Measurements from ENCODE around the gene INPP5A. TPM values are rescaled to one million over a fixed set of nuclear protein-coding genes. Genes with fewer than 3 reads are reported as not detected.
"Not testable (repeated sequence)": the region's sequence is repeated elsewhere in the genome, so short reads cannot be mapped to it uniquely, and the experiment has no call there.

Gene INPP5A
- total RNA-seq, 2 donors from 2014 or later: 20.7 to 26.7 TPM

GRCh38 chr10:132796846-132797245, 259.3 kb downstream of the INPP5A start:
- H3K27ac Mint-ChIP-seq: no peak overlapping the region
- WGBS, 2 experiments (ENCODE audit: insufficient coverage in 1 of 2, insufficient read length in 1 of 2): 91% methylated on average over 15 to 21 of the region's 21 CpGs
- TF ChIP-seq CTCF (conservative IDR thresholded peaks at IDR 0.05): no peak
- no peaks in the 10 kb centered on the region for H3K4me1 ChIP-seq (ENCODE audit: control insufficient read depth, insufficient read depth, low read length)
- H3K27me3 ChIP-seq (ENCODE audit: control insufficient read depth, insufficient read depth, low read length, poor library complexity, severe bottlenecking): peaks cover under 1% of the 10 kb centered on the region
- no peaks in the 10 kb centered on the region for H3K9me3 ChIP-seq (ENCODE audit: control insufficient read depth, low read length)
- H3K9ac ChIP-seq (ENCODE audit: extremely low read depth, low read length, poor library complexity, severe bottlenecking): no peak overlapping the region
- no peaks in the 10 kb centered on the region for H3K4me1 Mint-ChIP-seq
- no peak overlapping the region for H3K4me3 Mint-ChIP-seq
- no peak overlapping the region for H3K27ac ChIP-seq (ENCODE audit: low read depth, low read length)
- H3K36me3 ChIP-seq (ENCODE audit: control insufficient read depth, insufficient read depth, low read length): no peaks in the 10 kb centered on the region
- no peaks in the 10 kb centered on the region for H3K36me3 Mint-ChIP-seq (ENCODE audit: low read depth)
- peaks cover 8% of the 10 kb centered on the region for H3K9me3 Mint-ChIP-seq
- H3K4me3 ChIP-seq (ENCODE audit: low read length): no peak overlapping the region
- no peak for DNase-seq
- peaks cover 5% of the 10 kb centered on the region for H3K27me3 Mint-ChIP-seq (ENCODE audit: insufficient read depth)

GRCh38 chr10:132797986-132798385, 260.4 kb downstream of the INPP5A start:
- DNase-seq; H3K4me1 Mint-ChIP-seq; H3K9me3 ChIP-seq (ENCODE audit: control insufficient read depth, low read length); H3K27me3 Mint-ChIP-seq (ENCODE audit: insufficient read depth); H3K4me3 Mint-ChIP-seq; H3K4me3 ChIP-seq (ENCODE audit: low read length); H3K27me3 ChIP-seq (ENCODE audit: control insufficient read depth, insufficient read depth, low read length, poor library complexity, severe bottlenecking); H3K27ac Mint-ChIP-seq; H3K4me1 ChIP-seq (ENCODE audit: control insufficient read depth, insufficient read depth, low read length); H3K36me3 ChIP-seq (ENCODE audit: control insufficient read depth, insufficient read depth, low read length); H3K9ac ChIP-seq (ENCODE audit: extremely low read depth, low read length, poor library complexity, severe bottlenecking); H3K27ac ChIP-seq (ENCODE audit: low read depth, low read length); H3K36me3 Mint-ChIP-seq (ENCODE audit: low read depth): not testable (repeated sequence)
- WGBS, 2 experiments (ENCODE audit: insufficient coverage in 1 of 2, insufficient read length in 1 of 2): 93 to 94% methylated on average over 8 to 25 of the region's 32 CpGs
- H3K9me3 Mint-ChIP-seq: peaks cover 13% of the 10 kb centered on the region

GRCh38 chr10:132798403-132798802, 260.8 kb downstream of the INPP5A start:
- WGBS, 2 experiments (ENCODE audit: insufficient coverage in 1 of 2, insufficient read length in 1 of 2): 90 to 97% methylated on average over 13 to 21 of the region's 21 CpGs
- H3K27me3 ChIP-seq (ENCODE audit: control insufficient read depth, insufficient read depth, low read length, poor library complexity, severe bottlenecking): no peaks in the 10 kb centered on the region
- no peaks in the 10 kb centered on the region for H3K27me3 Mint-ChIP-seq (ENCODE audit: insufficient read depth)
- H3K4me3 ChIP-seq (ENCODE audit: low read length): no peak overlapping the region
- DNase-seq: no peak
- H3K9me3 ChIP-seq (ENCODE audit: control insufficient read depth, low read length): no peaks in the 10 kb centered on the region
- no peak for TF ChIP-seq CTCF (conservative IDR thresholded peaks at IDR 0.05)
- no peaks in the 10 kb centered on the region for H3K36me3 ChIP-seq (ENCODE audit: control insufficient read depth, insufficient read depth, low read length)
- H3K27ac Mint-ChIP-seq: no peak overlapping the region
- H3K36me3 Mint-ChIP-seq (ENCODE audit: low read depth): no peaks in the 10 kb centered on the region
- H3K4me1 Mint-ChIP-seq: no peaks in the 10 kb centered on the region
- H3K27ac ChIP-seq (ENCODE audit: low read depth, low read length): no peak overlapping the region
- H3K4me3 Mint-ChIP-seq: no peak overlapping the region
- H3K9me3 Mint-ChIP-seq: peaks cover 13% of the 10 kb centered on the region
- no peaks in the 10 kb centered on the region for H3K4me1 ChIP-seq (ENCODE audit: control insufficient read depth, insufficient read depth, low read length)
- no peak overlapping the region for H3K9ac ChIP-seq (ENCODE audit: extremely low read depth, low read length, poor library complexity, severe bottlenecking)

GRCh38 chr10:132798876-132799275, 261.3 kb downstream of the INPP5A start:
- Mint-ChIP-seq H3K4me1 (no peaks in the 10 kb centered on the region), H3K4me3 (no peak overlapping the region), H3K27ac (no peak overlapping the region), H3K27me3 (ENCODE audit: insufficient read depth) (no peaks in the 10 kb centered on the region), H3K36me3 (ENCODE audit: low read depth) (no peaks in the 10 kb centered on the region), H3K9me3 (peaks cover 13% of the 10 kb centered on the region)
- WGBS, 2 experiments (ENCODE audit: insufficient coverage in 1 of 2, insufficient read length in 1 of 2): 87 to 98% methylated on average over 5 to 13 of the region's 15 CpGs
- Histone ChIP-seq H3K27ac (ENCODE audit: low read depth, low read length) (no peak overlapping the region), H3K36me3 (ENCODE audit: control insufficient read depth, insufficient read depth, low read length) (no peaks in the 10 kb centered on the region), H3K27me3 (ENCODE audit: control insufficient read depth, insufficient read depth, low read length, poor library complexity, severe bottlenecking) (no peaks in the 10 kb centered on the region), H3K9ac (ENCODE audit: extremely low read depth, low read length, poor library complexity, severe bottlenecking) (no peak overlapping the region), H3K9me3 (ENCODE audit: control insufficient read depth, low read length) (no peaks in the 10 kb centered on the region), H3K4me1 (ENCODE audit: control insufficient read depth, insufficient read depth, low read length) (no peaks in the 10 kb centered on the region), H3K4me3 (ENCODE audit: low read length) (no peak overlapping the region)
- no peak for TF ChIP-seq CTCF (conservative IDR thresholded peaks at IDR 0.05)
- no peak for DNase-seq
